ENCODE data around the gene SPNS2. TPM values are rescaled to one million over a fixed set of nuclear protein-coding genes. Genes with fewer than 3 reads are reported as not detected.

The SPNS2 gene
- total RNA-seq, 1 donor, result under 0.01 TPM

DNA sequence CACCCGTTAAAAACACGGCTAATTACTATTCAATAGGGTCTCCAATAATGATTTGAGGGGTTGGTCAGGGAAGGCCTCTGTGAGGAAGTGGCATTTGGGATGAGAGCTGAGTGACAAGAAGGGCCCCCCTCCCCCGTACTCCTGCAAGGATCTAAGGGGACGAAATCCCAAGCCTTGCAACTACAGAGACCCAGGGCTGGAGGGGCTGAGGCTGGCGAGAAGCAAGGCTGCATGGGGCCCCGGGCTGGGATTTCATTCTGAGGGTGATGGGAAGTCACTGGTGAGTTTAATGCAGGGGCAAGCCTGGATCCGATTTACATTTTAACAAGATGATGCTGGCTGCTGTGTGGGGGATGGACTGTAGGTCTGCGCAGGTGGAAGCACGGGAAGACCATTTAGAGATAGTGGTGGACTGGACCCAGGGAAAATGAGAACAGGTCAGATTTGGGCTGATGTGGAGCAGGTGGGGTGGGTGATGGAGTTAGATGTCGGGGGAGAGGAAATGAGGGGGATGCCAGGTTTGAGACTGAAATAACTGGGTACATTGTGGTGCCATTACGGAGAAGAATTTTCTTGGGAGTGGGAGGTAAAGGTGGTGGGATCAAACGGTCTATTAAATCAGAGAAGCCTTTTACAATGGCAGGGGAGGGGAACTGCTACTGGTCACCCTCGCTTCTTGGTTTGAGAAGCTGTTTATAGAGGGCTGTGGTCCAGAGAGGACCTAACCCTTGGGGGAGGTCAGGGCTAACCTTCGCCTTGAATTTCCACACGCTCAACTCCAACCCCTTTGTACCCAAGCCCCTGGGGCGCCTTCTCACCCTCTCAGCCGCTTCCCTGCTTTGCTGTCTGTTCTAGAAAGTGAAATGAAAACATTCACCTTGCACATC, 57.4 kb downstream of the SPNS2 start:
- H3K4me2 ChIP-seq (ENCODE audit: insufficient read depth, low read length), result peak overlapping the region; percentile 98
- peak overlapping the region; percentile 99 for H3K4me3 ChIP-seq (ENCODE audit: insufficient read depth, low read length)
- peaks cover 19% of the 10 kb centered on the region for H3K4me1 ChIP-seq (ENCODE audit: insufficient read depth, low read length)
- peaks cover 23% of the 10 kb centered on the region for H3K36me3 ChIP-seq (ENCODE audit: insufficient read depth, low read length)
- DNase-seq (ENCODE audit: insufficient read length, low spot score, missing footprints), result peak; percentile 89
- H4K20me1 ChIP-seq (ENCODE audit: insufficient read depth, low read length), result peaks cover 7% of the 10 kb centered on the region
- H3K27ac ChIP-seq (ENCODE audit: low read depth, low read length), result peak overlapping the region; percentile 77
- TF ChIP-seq, protein P1, sequence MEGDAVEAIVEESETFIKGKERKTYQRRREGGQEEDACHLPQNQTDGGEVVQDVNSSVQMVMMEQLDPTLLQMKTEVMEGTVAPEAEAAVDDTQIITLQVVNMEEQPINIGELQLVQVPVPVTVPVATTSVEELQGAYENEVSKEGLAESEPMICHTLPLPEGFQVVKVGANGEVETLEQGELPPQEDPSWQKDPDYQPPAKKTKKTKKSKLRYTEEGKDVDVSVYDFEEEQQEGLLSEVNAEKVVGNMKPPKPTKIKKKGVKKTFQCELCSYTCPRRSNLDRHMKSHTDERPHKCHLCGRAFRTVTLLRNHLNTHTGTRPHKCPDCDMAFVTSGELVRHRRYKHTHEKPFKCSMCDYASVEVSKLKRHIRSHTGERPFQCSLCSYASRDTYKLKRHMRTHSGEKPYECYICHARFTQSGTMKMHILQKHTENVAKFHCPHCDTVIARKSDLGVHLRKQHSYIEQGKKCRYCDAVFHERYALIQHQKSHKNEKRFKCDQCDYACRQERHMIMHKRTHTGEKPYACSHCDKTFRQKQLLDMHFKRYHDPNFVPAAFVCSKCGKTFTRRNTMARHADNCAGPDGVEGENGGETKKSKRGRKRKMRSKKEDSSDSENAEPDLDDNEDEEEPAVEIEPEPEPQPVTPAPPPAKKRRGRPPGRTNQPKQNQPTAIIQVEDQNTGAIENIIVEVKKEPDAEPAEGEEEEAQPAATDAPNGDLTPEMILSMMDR (IDR thresholded peaks at IDR 0.05; ENCODE audit: extremely low read depth, low read depth, low read length), result no peak
- peaks cover 26% of the 10 kb centered on the region for H3K79me2 ChIP-seq (ENCODE audit: insufficient read depth, low read length)
- peak overlapping the region; percentile 99 for H2AFZ ChIP-seq (ENCODE audit: low read length)
- no peaks in the 10 kb centered on the region for H3K9me3 ChIP-seq (ENCODE audit: low read depth, low read length)
- H3K27me3 ChIP-seq (ENCODE audit: insufficient read depth, low read length), result no peaks in the 10 kb centered on the region

DNA sequence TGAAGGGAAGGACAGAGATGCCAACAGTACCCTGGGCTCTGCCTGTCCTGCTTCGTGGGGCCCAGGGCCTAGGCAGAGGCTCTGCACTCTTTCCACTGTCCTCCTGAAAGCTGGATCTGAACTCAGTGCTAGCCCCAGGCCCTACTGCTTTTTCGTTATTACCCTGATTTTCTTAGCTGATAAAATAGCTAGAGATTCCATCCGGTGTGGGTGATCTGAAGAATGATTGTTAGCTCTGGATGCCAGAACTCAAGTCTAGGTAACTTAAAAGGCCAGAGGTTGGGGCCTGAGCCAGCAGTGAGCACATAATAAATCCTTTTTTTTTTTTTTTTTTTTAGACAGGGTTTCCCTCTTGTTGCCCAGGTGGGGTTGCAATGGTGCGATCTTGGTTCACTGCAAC, 58.3 kb downstream of the SPNS2 start:
- Histone ChIP-seq H2AFZ (ENCODE audit: low read length) (no peak overlapping the region), H3K9me3 (ENCODE audit: low read depth, low read length) (no peaks in the 10 kb centered on the region), H3K4me2 (ENCODE audit: insufficient read depth, low read length) (no peak overlapping the region), H3K27me3 (ENCODE audit: insufficient read depth, low read length) (no peaks in the 10 kb centered on the region), H4K20me1 (ENCODE audit: insufficient read depth, low read length) (peaks cover 7% of the 10 kb centered on the region), H3K27ac (ENCODE audit: low read depth, low read length) (no peak overlapping the region), H3K4me3 (ENCODE audit: insufficient read depth, low read length) (no peak overlapping the region), H3K4me1 (ENCODE audit: insufficient read depth, low read length) (peaks cover 19% of the 10 kb centered on the region), H3K79me2 (ENCODE audit: insufficient read depth, low read length) (peaks cover 26% of the 10 kb centered on the region), H3K36me3 (ENCODE audit: insufficient read depth, low read length) (peaks cover 17% of the 10 kb centered on the region)
- DNase-seq (ENCODE audit: insufficient read length, low spot score, missing footprints), result peak; percentile 54
- TF ChIP-seq, protein P1 (IDR thresholded peaks at IDR 0.05; ENCODE audit: extremely low read depth, low read depth, low read length), result no peak

DNA sequence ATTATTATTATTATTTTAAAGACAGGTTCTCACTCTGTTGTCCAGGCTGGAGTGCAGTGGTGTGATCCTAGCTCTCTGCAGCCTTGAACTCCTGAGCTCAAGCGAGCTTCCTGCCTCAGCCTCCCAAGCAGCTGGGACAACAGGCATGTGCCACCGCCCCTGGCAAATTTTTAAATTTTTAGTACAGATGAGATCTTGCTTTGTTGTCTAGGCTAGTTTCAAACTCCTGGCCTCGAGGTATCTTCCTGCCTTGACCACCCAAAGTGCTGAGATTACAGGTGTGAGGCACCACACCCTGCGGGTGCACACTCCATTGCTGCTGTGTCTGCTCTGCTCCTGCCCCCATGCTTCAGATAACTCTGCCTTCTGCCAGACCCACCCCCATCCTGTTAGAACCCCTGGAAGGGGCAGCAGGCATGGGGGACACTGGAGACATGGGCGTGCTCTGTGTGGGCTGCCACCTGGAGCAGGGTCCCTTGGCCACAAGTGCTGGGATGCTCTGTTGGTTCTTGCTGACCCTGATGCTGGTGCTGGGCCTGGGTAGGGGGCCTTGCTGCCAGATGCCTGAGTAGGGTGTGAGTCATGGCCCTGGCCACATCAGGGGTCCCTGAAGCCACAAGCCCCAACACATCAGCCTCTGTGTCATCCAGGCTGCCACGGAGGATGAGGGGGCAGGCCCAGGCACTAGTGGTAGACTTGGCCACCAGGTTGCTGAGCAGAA, 59.1 kb downstream of the SPNS2 start:
- H3K27me3 ChIP-seq (ENCODE audit: insufficient read depth, low read length), result no peaks in the 10 kb centered on the region
- no peak overlapping the region for H2AFZ ChIP-seq (ENCODE audit: low read length)
- no peak overlapping the region for H3K27ac ChIP-seq (ENCODE audit: low read depth, low read length)
- no peak overlapping the region for H3K4me2 ChIP-seq (ENCODE audit: insufficient read depth, low read length)
- no peaks in the 10 kb centered on the region for H3K9me3 ChIP-seq (ENCODE audit: low read depth, low read length)
- H3K4me3 ChIP-seq (ENCODE audit: insufficient read depth, low read length), result no peak overlapping the region
- peaks cover 7% of the 10 kb centered on the region for H4K20me1 ChIP-seq (ENCODE audit: insufficient read depth, low read length)
- H3K79me2 ChIP-seq (ENCODE audit: insufficient read depth, low read length), result peaks cover 26% of the 10 kb centered on the region
- TF ChIP-seq, protein P1 (IDR thresholded peaks at IDR 0.05; ENCODE audit: extremely low read depth, low read depth, low read length), result no peak
- peaks cover 24% of the 10 kb centered on the region for H3K4me1 ChIP-seq (ENCODE audit: insufficient read depth, low read length)
- peaks cover 10% of the 10 kb centered on the region for H3K36me3 ChIP-seq (ENCODE audit: insufficient read depth, low read length)
- DNase-seq (ENCODE audit: insufficient read length, low spot score, missing footprints), result peak; percentile 68
